Nephron (organoid): ENCODE measurements around the gene DEFB128.

Experiments used
- H3K27ac Mint-ChIP-seq, 3 experiments: 2 replicates each; pipeline ENCODE4 v1.8.0; 2020; ENCODE audit warnings: mixed read lengths in 3 of 3, mild to moderate bottlenecking in 2 of 3, moderate library complexity in 1 of 3
- H3K27me3 Mint-ChIP-seq: 2 replicates; pipeline ENCODE4 v1.8.0; 2021; ENCODE audit warnings: low read depth, mild to moderate bottlenecking, moderate library complexity, mixed read lengths
- H3K36me3 Mint-ChIP-seq: 2 replicates; pipeline ENCODE4 v1.8.0; 2020; ENCODE audit warnings: low read depth, mixed read lengths
- H3K4me1 Mint-ChIP-seq: 2 replicates; pipeline ENCODE4 v1.8.0; 2020; ENCODE audit warnings: mixed read lengths
- H3K4me3 Mint-ChIP-seq, 3 experiments: 2 replicates each; pipeline ENCODE4 v1.8.0; 2020; ENCODE audit warnings: mild to moderate bottlenecking in 3 of 3, mixed read lengths in 3 of 3, moderate library complexity in 2 of 3
- H3K9me3 Mint-ChIP-seq: 2 replicates; pipeline ENCODE4 v1.8.0; 2020; ENCODE audit warnings: mixed read lengths
- CTCF ChIP-seq, 3 experiments: fragments of 200-600 bp; sonication (generic); IDR thresholded peaks; one replicate each; pipeline ENCODE4 v1.5.0; 2021; ENCODE audit warnings: antibody characterized with exemption in 3 of 3; ENCODE audit not compliant: unreplicated experiment in 3 of 3

DEFB128 gene

DNA sequence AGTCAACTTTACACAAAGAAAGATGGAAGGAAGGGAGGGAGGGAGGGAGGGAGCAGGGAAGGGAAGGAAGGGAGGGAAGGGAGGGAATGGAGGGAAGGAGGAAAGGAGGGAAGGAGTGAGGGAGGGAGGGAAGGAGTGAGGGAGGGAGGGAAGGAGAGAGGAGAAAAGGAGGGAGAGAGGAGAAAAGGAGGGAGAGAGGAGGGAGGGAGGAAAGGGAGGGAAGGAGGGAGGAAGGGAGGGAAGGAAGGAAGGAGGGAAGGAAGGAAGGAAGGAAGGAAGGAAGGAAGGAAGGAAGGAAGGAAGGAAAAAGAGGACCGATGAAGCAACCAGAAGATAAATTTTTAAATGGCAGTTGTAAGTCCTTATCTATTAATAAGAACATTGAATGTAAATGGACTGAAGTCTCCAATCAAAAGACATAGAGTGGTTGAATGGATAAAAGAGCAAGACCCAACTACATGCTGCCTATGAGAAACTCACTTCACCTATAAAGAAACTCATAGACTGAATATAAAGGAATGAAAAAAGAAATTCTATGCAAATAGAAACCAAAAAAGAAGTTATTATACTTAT is 31.8 kb upstream of the DEFB128 start:
- Mint-ChIP-seq H3K27ac (no peak overlapping the region), H3K9me3 (no peaks in the 10 kb centered on the region), H3K4me3 (no peak overlapping the region), H3K27me3 (peaks cover 51% of the 10 kb centered on the region), H3K36me3 (no peaks in the 10 kb centered on the region), H3K4me1 (no peaks in the 10 kb centered on the region)
- no peak for TF ChIP-seq CTCF (IDR thresholded peaks at IDR 0.05; ENCODE audit: unreplicated experiment in 3 of 3)

DNA sequence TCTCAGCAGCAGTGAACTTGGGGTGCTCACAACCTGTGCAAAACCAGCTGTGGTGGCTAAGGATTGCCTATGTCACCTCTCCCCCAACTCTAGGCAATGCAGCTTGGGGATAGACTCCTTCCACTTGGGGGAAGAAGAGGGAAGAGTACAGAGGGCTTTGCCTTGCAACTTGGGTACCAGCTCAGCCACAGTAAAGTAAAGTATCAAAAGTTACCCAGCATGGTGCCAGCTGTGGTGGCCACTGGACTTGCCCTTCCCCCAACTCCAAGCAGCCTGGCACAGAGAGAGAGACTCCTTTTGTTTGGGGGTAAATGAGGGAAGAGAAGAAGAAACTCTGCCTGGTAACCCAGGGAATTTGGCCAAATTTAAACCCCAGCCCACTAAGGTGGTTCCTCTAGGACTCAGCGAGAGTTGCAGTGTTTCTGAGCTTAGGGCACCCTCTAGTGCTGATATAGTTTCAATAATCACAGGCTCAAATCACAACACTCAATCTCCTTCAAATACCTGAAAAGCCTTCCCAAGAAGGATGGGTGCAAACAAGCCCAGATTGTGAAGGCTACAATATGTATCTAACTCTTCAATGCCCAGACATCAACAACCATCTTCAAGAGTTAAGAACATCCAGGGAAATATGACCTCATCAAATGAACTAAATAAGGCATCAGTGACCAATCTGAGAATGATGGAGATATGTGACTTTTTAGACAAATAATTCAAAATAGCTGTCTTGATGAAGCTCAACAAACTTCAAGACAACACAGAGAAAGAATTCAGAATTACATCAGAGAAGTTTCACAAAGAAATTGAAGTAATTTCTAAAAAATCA is 30.0 kb upstream of the DEFB128 start:
- H3K9me3 Mint-ChIP-seq, result no peaks in the 10 kb centered on the region
- H3K4me1 Mint-ChIP-seq, result no peaks in the 10 kb centered on the region
- peaks cover 51% of the 10 kb centered on the region for H3K27me3 Mint-ChIP-seq
- H3K36me3 Mint-ChIP-seq, result no peaks in the 10 kb centered on the region
- TF ChIP-seq CTCF (IDR thresholded peaks at IDR 0.05; ENCODE audit: unreplicated experiment in 3 of 3), result peak; percentile 42 to 55 (median 47)
- H3K4me3 Mint-ChIP-seq, result no peak overlapping the region
- no peak overlapping the region for H3K27ac Mint-ChIP-seq

- no peak for TF ChIP-seq CTCF (IDR thresholded peaks at IDR 0.05; ENCODE audit: unreplicated experiment in 3 of 3)
- Mint-ChIP-seq H3K4me3 (no peak overlapping the region), H3K36me3 (no peaks in the 10 kb centered on the region), H3K27ac (no peak overlapping the region), H3K4me1 (no peaks in the 10 kb centered on the region), H3K9me3 (no peaks in the 10 kb centered on the region), H3K27me3 (peaks cover 55% of the 10 kb centered on the region)
Measured at GRCh38 chr20:217266-217665, 27.8 kb upstream of the DEFB128 start.

DNA sequence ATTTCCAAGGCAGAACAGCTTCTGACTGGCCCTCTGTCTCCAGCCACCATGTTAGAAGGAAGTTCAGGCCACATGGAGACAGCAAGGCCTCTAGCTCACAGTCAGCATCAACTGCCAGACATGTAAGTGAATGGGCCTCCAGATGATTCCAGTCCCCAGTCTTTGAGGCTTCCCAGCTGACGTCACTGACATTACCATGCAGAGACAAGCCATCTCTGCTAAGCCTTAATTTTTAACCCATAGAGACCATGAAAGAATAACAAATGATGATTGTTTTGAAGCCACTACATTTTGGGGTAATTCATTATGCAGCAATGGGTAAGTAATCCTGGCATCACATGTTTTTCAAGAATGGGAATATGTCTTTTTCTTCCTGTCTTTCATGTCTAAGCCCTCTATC is 26.3 kb upstream of the DEFB128 start:
- no peak overlapping the region for H3K27ac Mint-ChIP-seq
- no peaks in the 10 kb centered on the region for H3K4me1 Mint-ChIP-seq
- no peak for TF ChIP-seq CTCF (IDR thresholded peaks at IDR 0.05; ENCODE audit: unreplicated experiment in 3 of 3)
- H3K9me3 Mint-ChIP-seq, result no peaks in the 10 kb centered on the region
- H3K36me3 Mint-ChIP-seq, result no peaks in the 10 kb centered on the region
- H3K4me3 Mint-ChIP-seq, result no peak overlapping the region
- H3K27me3 Mint-ChIP-seq, result peaks cover 48% of the 10 kb centered on the region

- Mint-ChIP-seq H3K36me3 (no peaks in the 10 kb centered on the region), H3K4me3 (no peak overlapping the region), H3K27me3 (peaks cover 37% of the 10 kb centered on the region), H3K27ac (no peak overlapping the region), H3K4me1 (no peaks in the 10 kb centered on the region), H3K9me3 (no peaks in the 10 kb centered on the region)
- no peak for TF ChIP-seq CTCF (IDR thresholded peaks at IDR 0.05; ENCODE audit: unreplicated experiment in 3 of 3)
Measured at GRCh38 chr20:214383-214782, 24.9 kb upstream of the DEFB128 start.
